Transverse colon (tissue), 4 donors: ENCODE results near the gene ADCY5.

Source experiments
- CTCF ChIP-seq, 5 experiments: fragments of 200-600 bp in 3 of 5; fragments of 450-650 bp in 2 of 5; sonication (generic) in 3 of 5; IDR thresholded peaks; 1 replicate in 2 of 5; 2 replicates in 3 of 5; pipeline ENCODE4 v1.5.1; 2016 to 2017; ENCODE audit warnings: antibody characterized with exemption in 5 of 5, inconsistent platforms in 3 of 5, mild to moderate bottlenecking in 2 of 5, moderate library complexity in 1 of 5
- EP300 ChIP-seq: sonication (generic); formaldehyde crosslinking; IDR thresholded peaks from one replicate; pipeline ENCODE4 v1.6.1; 2017; ENCODE audit warnings: antibody characterized with exemption, low read depth
- POLR2A ChIP-seq: fragments of 450-650 bp; IDR thresholded peaks from one replicate; pipeline ENCODE4 v1.6.1; 2016; ENCODE audit warnings: antibody characterized with exemption, mild to moderate bottlenecking, moderate library complexity
- POLR2AphosphoS5 ChIP-seq, 3 donors: sonication (generic); formaldehyde crosslinking; IDR thresholded peaks; one replicate each; pipeline ENCODE4 v1.6.1; 2016; ENCODE audit warnings: antibody characterized with exemption in 3 of 3

GRCh38 chr3:123350971-123351370 lies 97.9 kb downstream of the ADCY5 start:
- TF ChIP-seq EP300: no peak
- no peak for TF ChIP-seq CTCF (IDR thresholded peaks at IDR 0.05)
- TF ChIP-seq POLR2A: no peak
- no peak for TF ChIP-seq POLR2AphosphoS5 (IDR thresholded peaks at IDR 0.05)
